ENCODE data around the gene OR51B4. TPM values are rescaled to one million over a fixed set of nuclear protein-coding genes. Genes with fewer than 3 reads are reported as not detected.

The OR51B4 gene
- polyA plus RNA-seq, 1 donor (not counting 4 experiments of a cell fraction or from before 2014, with no cell fraction given): not detected

- Histone ChIP-seq H3K27me3 (ENCODE audit: control insufficient read depth, extremely low read depth, insufficient read depth, low read length) (no peaks in the 10 kb centered on the region), H4K20me1 (ENCODE audit: control insufficient read depth, extremely low read depth, insufficient read depth, low read length) (no peaks in the 10 kb centered on the region), H3K4me3 (ENCODE audit: control insufficient read depth in 2 of 3, extremely low read depth in 1 of 3, insufficient read depth in 2 of 3, low read depth in 1 of 3, low read length in 3 of 3) (no peak overlapping the region), H3K9ac (ENCODE audit: control insufficient read depth, extremely low read depth, insufficient read depth, low read length) (no peak overlapping the region), H3K4me1 (ENCODE audit: control insufficient read depth, extremely low read depth, insufficient read depth, low read length) (no peaks in the 10 kb centered on the region), H3K36me3 (ENCODE audit: control insufficient read depth in 2 of 2, extremely low read depth in 1 of 2, insufficient read depth in 2 of 2, low read length in 2 of 2) (no peaks in the 10 kb centered on the region), H3K79me2 (ENCODE audit: control insufficient read depth, insufficient read depth, low read length) (no peaks in the 10 kb centered on the region), H2AFZ (ENCODE audit: control insufficient read depth, low read length) (no peak overlapping the region), H3K9me1 (ENCODE audit: control insufficient read depth, extremely low read depth, insufficient read depth, low read length) (no peaks in the 10 kb centered on the region), H3K4me2 (ENCODE audit: control insufficient read depth, extremely low read depth, insufficient read depth, low read depth, low read length) (no peak overlapping the region), H3K27ac (ENCODE audit: control insufficient read depth, insufficient read depth, low read length) (no peak overlapping the region), H3K9me3 (ENCODE audit: control insufficient read depth, low read depth, low read length) (no peaks in the 10 kb centered on the region)
- dilution Hi-C loops (cut with MboI; ENCODE audit: extremely low pct_ligation_motif_present, low sequenced_read_pairs): no loop called here
- TF ChIP-seq CTCF (optimal IDR thresholded peaks at IDR 0.05 in 1 of 3, IDR thresholded peaks at IDR 0.05 in 1 of 3, conservative IDR thresholded peaks at IDR 0.05 in 1 of 3; ENCODE audit: extremely low read depth in 1 of 3, insufficient read depth in 2 of 3, low read length in 3 of 3): no peak
- TF ChIP-seq EZH2 (IDR thresholded peaks at IDR 0.05; ENCODE audit: low read length): no peak
- DNase-seq (ENCODE audit: low read depth, low spot score): no peak
- no peak for FAIRE-seq
These were observed 47.8 kb upstream of the OR51B4 start for GRCh38 chr11:5349550-5349949.

GRCh38 chr11:5348551-5349194 lies 46.9 kb upstream of the OR51B4 start:
- TF ChIP-seq EZH2 (IDR thresholded peaks at IDR 0.05; ENCODE audit: low read length) (no peak), CTCF (optimal IDR thresholded peaks at IDR 0.05 in 1 of 3, IDR thresholded peaks at IDR 0.05 in 1 of 3, conservative IDR thresholded peaks at IDR 0.05 in 1 of 3; ENCODE audit: extremely low read depth in 1 of 3, insufficient read depth in 2 of 3, low read length in 3 of 3) (no peak)
- DNase-seq (ENCODE audit: low read depth, low spot score): no peak
- no peaks in the 10 kb centered on the region for H3K4me1 ChIP-seq (ENCODE audit: control insufficient read depth, extremely low read depth, insufficient read depth, low read length)
- H3K36me3 ChIP-seq (ENCODE audit: control insufficient read depth in 2 of 2, extremely low read depth in 1 of 2, insufficient read depth in 2 of 2, low read length in 2 of 2): no peaks in the 10 kb centered on the region
- dilution Hi-C loops (cut with MboI; ENCODE audit: extremely low pct_ligation_motif_present, low sequenced_read_pairs): no loop called here
- H3K27me3 ChIP-seq (ENCODE audit: control insufficient read depth, extremely low read depth, insufficient read depth, low read length): no peaks in the 10 kb centered on the region
- H4K20me1 ChIP-seq (ENCODE audit: control insufficient read depth, extremely low read depth, insufficient read depth, low read length): no peaks in the 10 kb centered on the region
- H3K9me1 ChIP-seq (ENCODE audit: control insufficient read depth, extremely low read depth, insufficient read depth, low read length): no peaks in the 10 kb centered on the region
- H3K27ac ChIP-seq (ENCODE audit: control insufficient read depth, insufficient read depth, low read length): no peak overlapping the region
- H2AFZ ChIP-seq (ENCODE audit: control insufficient read depth, low read length): no peak overlapping the region
- no peak for FAIRE-seq
- H3K9ac ChIP-seq (ENCODE audit: control insufficient read depth, extremely low read depth, insufficient read depth, low read length): no peak overlapping the region
- no peaks in the 10 kb centered on the region for H3K79me2 ChIP-seq (ENCODE audit: control insufficient read depth, insufficient read depth, low read length)
- no peak overlapping the region for H3K4me2 ChIP-seq (ENCODE audit: control insufficient read depth, extremely low read depth, insufficient read depth, low read depth, low read length)
- no peaks in the 10 kb centered on the region for H3K9me3 ChIP-seq (ENCODE audit: control insufficient read depth, low read depth, low read length)
- no peak overlapping the region for H3K4me3 ChIP-seq (ENCODE audit: control insufficient read depth in 2 of 3, extremely low read depth in 1 of 3, insufficient read depth in 2 of 3, low read depth in 1 of 3, low read length in 3 of 3)
